ENCODE data around the gene FBXW8. TPM values are rescaled to one million over a fixed set of nuclear protein-coding genes. Genes with fewer than 3 reads are reported as not detected.

Gene FBXW8
- total and polyA plus RNA-seq, 2 donors from 2014 or later: 3.3 to 20.3 TPM

GRCh38 chr12:116939734-116940133 is 29.0 kb downstream of the FBXW8 start:
- no peak for TF ChIP-seq CTCF (IDR thresholded peaks at IDR 0.05; ENCODE audit: borderline replicate concordance, extremely low read depth, insufficient read depth)
- no peaks in the 10 kb centered on the region for H3K36me3 ChIP-seq (ENCODE audit: control insufficient read depth in 2 of 3, insufficient read depth in 3 of 3, low read length in 3 of 3)
- H3K27me3 ChIP-seq (ENCODE audit: control insufficient read depth, insufficient read depth, low read length): no peaks in the 10 kb centered on the region
- H3K9me3 ChIP-seq (ENCODE audit: control insufficient read depth in 2 of 3, insufficient read depth in 1 of 3, low read length in 3 of 3): peaks cover 0 to 4% (median 0%) of the 10 kb centered on the region in 3 donors
- no peak overlapping the region for H3K27ac ChIP-seq (ENCODE audit: low read depth in 2 of 2, low read length in 2 of 2)
- no peak overlapping the region for H3K9ac ChIP-seq (ENCODE audit: low read length in 3 of 3)
- no peak overlapping the region for H3K4me3 ChIP-seq (ENCODE audit: low read length in 3 of 3)
- intact Hi-C loops (cut with DNase I): no loop called here
- DNase-seq (no peak), FAIRE-seq (no peak)
- no peaks in the 10 kb centered on the region for H3K4me1 ChIP-seq (ENCODE audit: control insufficient read depth in 2 of 3, insufficient read depth in 2 of 3, low read depth in 1 of 3, low read length in 3 of 3)

GRCh38 chr12:116941188-116941587 is 30.4 kb downstream of the FBXW8 start:
- DNase-seq: no peak
- Histone ChIP-seq H3K9me3 (ENCODE audit: control insufficient read depth in 2 of 3, insufficient read depth in 1 of 3, low read length in 3 of 3) (peaks cover 0 to 4% (median 0%) of the 10 kb centered on the region in 3 donors), H3K27ac (ENCODE audit: low read depth in 2 of 2, low read length in 2 of 2) (no peak overlapping the region), H3K4me3 (ENCODE audit: low read length in 3 of 3) (no peak overlapping the region), H3K9ac (ENCODE audit: low read length in 3 of 3) (no peak overlapping the region), H3K27me3 (ENCODE audit: control insufficient read depth, insufficient read depth, low read length) (no peaks in the 10 kb centered on the region), H3K36me3 (ENCODE audit: control insufficient read depth in 2 of 3, insufficient read depth in 3 of 3, low read length in 3 of 3) (peaks cover 0 to 3% (median 0%) of the 10 kb centered on the region in 3 donors), H3K4me1 (ENCODE audit: control insufficient read depth in 2 of 3, insufficient read depth in 2 of 3, low read depth in 1 of 3, low read length in 3 of 3) (no peaks in the 10 kb centered on the region)
- no peak for FAIRE-seq
- intact Hi-C loops (cut with DNase I): no loop called here
- TF ChIP-seq CTCF (IDR thresholded peaks at IDR 0.05; ENCODE audit: borderline replicate concordance, extremely low read depth, insufficient read depth): no peak

GRCh38 chr12:116943419-116944372 is 32.9 kb downstream of the FBXW8 start:
- FAIRE-seq (no peak), DNase-seq (no peak)
- no peaks in the 10 kb centered on the region for H3K27me3 ChIP-seq (ENCODE audit: control insufficient read depth, insufficient read depth, low read length)
- H3K4me1 ChIP-seq (ENCODE audit: control insufficient read depth in 2 of 3, insufficient read depth in 2 of 3, low read depth in 1 of 3, low read length in 3 of 3): no peaks in the 10 kb centered on the region
- H3K27ac ChIP-seq (ENCODE audit: low read depth in 2 of 2, low read length in 2 of 2): no peak overlapping the region
- peaks cover 0 to 9% (median 0%) of the 10 kb centered on the region in 3 donors for H3K36me3 ChIP-seq (ENCODE audit: control insufficient read depth in 2 of 3, insufficient read depth in 3 of 3, low read length in 3 of 3)
- no peak for TF ChIP-seq CTCF (IDR thresholded peaks at IDR 0.05; ENCODE audit: borderline replicate concordance, extremely low read depth, insufficient read depth)
- no peak overlapping the region for H3K4me3 ChIP-seq (ENCODE audit: low read length in 3 of 3)
- intact Hi-C loops (cut with DNase I): no loop called here
- peaks cover 0 to 4% (median 0%) of the 10 kb centered on the region in 3 donors for H3K9me3 ChIP-seq (ENCODE audit: control insufficient read depth in 2 of 3, insufficient read depth in 1 of 3, low read length in 3 of 3)
- H3K9ac ChIP-seq (ENCODE audit: low read length in 3 of 3): no peak overlapping the region

Data from kidney (tissue), 14 donors.